HL-60 (cell line): ENCODE results near the gene CHRNB2.

Experiments used
- CTCF ChIP-seq: IDR thresholded peaks from one replicate; pipeline ENCODE4 v1.5.1; 2011; ENCODE audit warnings: low read length, control low read depth, inconsistent platforms; ENCODE audit not compliant: insufficient read depth
- GABPA ChIP-seq: IDR thresholded peaks from 2 replicates; pipeline ENCODE4 v1.6.1; 2012; ENCODE audit warnings: low read depth
- POLR2AphosphoS5 ChIP-seq: IDR thresholded peaks from 2 replicates; pipeline ENCODE4 v1.6.1; 2012; ENCODE audit warnings: low read depth
- SPI1 ChIP-seq: IDR thresholded peaks from 2 replicates; pipeline ENCODE4 v1.6.1; 2012; ENCODE audit warnings: low read depth, mild to moderate bottlenecking, borderline replicate concordance
- TF ChIP-seq, protein P1 (sequence below): IDR thresholded peaks from 2 replicates; pipeline ENCODE4 v1.6.1; 2012; ENCODE audit warnings: low read depth; ENCODE audit not compliant: insufficient replicate concordance

DNA sequence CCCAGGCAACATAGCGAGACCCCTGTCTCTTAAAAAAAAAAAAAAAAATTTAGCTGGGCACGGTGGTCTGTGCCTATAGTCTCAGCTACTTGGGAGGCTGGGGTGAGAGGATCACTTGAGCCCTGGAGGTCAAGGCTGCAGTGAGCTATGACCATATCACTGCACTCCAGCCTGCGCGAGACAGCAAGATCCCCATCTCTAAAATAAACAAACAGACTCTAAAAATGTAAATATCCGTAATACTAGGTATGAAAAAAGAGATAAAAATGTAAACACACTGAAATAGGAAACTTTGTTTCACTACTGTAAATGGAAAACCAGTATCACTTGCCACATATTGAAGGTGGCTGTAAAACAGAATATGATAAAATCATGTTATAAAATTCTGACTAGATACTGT is 23.2 kb downstream of the CHRNB2 start:
- TF ChIP-seq CTCF, result no peak
- TF ChIP-seq, protein P1, sequence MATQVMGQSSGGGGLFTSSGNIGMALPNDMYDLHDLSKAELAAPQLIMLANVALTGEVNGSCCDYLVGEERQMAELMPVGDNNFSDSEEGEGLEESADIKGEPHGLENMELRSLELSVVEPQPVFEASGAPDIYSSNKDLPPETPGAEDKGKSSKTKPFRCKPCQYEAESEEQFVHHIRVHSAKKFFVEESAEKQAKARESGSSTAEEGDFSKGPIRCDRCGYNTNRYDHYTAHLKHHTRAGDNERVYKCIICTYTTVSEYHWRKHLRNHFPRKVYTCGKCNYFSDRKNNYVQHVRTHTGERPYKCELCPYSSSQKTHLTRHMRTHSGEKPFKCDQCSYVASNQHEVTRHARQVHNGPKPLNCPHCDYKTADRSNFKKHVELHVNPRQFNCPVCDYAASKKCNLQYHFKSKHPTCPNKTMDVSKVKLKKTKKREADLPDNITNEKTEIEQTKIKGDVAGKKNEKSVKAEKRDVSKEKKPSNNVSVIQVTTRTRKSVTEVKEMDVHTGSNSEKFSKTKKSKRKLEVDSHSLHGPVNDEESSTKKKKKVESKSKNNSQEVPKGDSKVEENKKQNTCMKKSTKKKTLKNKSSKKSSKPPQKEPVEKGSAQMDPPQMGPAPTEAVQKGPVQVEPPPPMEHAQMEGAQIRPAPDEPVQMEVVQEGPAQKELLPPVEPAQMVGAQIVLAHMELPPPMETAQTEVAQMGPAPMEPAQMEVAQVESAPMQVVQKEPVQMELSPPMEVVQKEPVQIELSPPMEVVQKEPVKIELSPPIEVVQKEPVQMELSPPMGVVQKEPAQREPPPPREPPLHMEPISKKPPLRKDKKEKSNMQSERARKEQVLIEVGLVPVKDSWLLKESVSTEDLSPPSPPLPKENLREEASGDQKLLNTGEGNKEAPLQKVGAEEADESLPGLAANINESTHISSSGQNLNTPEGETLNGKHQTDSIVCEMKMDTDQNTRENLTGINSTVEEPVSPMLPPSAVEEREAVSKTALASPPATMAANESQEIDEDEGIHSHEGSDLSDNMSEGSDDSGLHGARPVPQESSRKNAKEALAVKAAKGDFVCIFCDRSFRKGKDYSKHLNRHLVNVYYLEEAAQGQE, result no peak
- TF ChIP-seq POLR2AphosphoS5, result no peak
- TF ChIP-seq GABPA, result no peak
- TF ChIP-seq SPI1, result no peak
